Activated CD4-positive, alpha-beta T cell treated with anti-CD3 and anti-CD28 coated beads for 24 hours (primary cell): ENCODE measurements around the gene CYTH3.

Experiments
- DNase-seq, 2 donors: peaks; one replicate each; pipeline ENCODE4 v3.0.0-alpha.2; 2020; ENCODE audit warnings: low read depth in 2 of 2

CYTH3 gene

DNA sequence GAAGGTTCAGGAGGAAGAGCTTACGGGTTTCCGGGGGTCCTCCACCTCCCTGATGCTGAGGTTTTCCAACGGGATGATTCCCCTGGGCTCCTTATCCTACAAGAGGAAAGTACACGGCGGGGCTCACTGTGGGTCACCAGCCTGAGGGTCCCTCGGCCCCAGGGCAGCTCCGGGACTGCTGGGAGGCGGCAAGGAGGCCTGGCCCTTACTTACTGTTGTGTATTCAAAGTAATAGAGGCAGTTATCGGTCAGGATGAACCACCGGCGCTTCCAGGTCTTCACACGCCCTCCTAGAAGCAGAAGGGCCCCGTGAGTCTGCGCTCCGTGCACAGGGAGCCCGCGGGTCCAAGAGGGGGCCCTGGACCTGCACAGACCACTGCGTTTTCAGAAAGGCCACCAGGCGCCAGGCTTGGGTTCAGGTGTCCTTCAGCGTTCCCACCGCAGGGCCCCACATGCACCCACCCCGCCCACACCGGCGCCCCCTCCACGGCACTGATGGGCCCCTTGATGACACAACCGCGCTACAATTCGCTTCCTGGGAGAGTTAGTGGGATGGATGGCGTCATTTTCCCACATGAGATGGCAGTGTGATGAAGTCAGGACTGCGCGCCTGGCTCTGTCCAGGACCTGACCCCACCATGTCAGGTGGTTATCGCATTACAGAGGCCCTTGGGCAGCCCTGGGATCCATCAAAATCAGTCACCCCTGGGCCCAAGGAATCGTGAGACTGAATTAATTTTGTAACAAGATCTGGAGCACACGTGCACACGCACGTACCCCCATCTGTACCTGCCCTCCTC, 106.7 kb downstream of the CYTH3 start:
- DNase-seq = no peak

- no peak for DNase-seq
Observed at GRCh38 chr7:6165075-6165474, 107.3 kb downstream of the CYTH3 start.

GRCh38 chr7:6164491-6164890, 107.9 kb downstream of the CYTH3 start:
- DNase-seq = no peak

- no peak for DNase-seq
Observed at GRCh38 chr7:6164010-6164409, 108.4 kb downstream of the CYTH3 start.

DNA sequence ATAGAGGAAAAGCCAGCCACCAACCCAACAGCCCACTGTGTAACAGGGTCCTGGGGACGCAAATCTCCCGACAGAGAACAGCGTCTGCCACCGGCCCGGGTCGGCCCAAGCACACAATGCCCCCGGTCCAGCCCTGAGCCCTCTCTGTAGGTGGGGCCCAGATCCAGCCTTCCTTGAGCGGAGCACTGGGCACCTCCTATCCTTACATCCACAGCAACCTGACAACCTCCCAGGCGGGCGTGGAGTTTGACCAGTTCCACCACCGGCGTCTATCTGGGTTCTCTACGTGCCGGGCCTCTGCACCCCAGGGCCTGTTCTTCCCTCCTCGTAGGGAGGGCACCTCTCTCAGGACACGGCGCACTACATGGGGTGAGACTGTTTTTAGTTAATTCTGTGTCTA, 109.0 kb downstream of the CYTH3 start:
- no peak for DNase-seq

- no peak for DNase-seq
Observed at GRCh38 chr7:6162650-6163366, 109.6 kb downstream of the CYTH3 start.

DNA sequence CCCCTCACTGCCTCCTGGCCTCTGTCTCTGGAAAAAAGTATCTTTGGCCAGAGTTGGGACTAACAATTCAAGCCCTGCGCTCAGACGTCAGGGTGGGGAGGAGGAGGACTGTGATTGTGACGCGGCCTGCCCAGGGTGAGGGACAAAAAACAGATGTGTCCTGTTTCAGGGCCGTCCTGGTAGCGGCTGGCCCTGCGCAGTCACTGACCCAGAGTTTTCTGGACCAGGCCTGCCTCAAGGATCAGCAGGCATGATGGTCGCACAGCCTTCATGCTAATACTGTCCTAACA, 110.1 kb downstream of the CYTH3 start:
- no peak for DNase-seq

DNA sequence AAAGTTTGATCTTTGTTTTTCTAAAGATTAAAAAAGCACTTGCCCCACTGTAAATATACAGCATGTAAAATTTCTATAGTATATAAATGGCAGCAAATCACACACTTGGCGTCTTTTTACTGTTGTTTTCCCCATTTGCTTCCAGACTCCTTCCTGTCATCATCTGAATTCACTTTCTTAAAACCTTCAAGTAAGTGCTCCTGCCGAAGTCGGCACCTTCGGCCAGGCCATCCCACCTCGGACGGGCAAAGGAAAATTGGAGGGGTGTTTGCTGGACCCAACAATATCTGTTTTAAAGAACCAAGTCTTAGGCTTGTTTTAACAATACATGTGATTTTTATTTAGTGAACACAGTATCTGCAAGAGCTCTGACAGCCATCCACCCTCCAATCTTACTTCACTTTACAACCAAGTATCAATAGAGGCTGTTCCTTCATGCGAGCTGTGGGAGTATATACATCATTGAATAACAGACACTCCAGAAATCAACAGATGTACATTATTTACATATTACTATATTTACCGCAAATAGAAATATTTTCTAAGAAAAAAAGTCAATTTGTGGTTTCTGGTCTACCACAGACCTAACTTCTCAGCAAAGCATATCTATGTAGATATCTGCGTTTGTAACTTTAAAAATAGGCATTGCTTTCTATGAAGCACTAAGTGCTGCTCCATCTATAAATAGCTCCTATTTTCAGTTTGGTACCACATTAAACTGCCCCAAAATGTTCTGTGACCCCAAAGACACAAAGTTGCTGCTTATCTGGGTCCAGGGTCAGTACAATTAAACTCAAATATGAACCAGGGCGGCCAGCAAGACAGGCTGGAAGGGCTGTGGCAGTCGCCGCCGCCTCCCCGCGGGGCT, 110.7 kb downstream of the CYTH3 start:
- no peak for DNase-seq

- no peak for DNase-seq
Observed at GRCh38 chr7:6160191-6160623, 112.2 kb downstream of the CYTH3 start.

DNA sequence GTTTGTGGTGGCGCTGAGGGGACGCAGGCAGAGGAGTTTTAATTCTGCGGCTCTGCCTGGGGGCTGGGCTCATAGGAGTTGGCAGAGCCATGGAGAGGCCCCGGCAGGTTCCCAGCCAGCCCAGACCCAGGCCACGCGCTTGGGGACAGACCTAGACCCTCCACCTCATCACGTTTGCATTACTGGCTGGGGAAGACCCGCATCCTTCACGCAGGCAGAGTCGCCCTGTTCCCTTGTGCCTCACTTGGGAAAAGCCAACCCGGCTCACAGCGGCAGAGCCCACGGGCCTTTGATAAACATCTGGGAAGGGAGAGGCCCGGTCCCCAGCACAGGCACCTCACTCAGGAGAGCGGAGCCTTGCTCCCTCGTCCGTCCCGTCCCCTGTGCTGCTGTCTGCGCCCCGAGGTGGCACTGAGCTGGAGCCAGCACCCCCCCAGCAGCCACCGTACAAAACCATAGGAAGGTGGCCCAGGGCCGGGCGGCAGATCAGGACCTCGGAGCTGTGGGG, 112.8 kb downstream of the CYTH3 start:
- DNase-seq = no peak

DNA sequence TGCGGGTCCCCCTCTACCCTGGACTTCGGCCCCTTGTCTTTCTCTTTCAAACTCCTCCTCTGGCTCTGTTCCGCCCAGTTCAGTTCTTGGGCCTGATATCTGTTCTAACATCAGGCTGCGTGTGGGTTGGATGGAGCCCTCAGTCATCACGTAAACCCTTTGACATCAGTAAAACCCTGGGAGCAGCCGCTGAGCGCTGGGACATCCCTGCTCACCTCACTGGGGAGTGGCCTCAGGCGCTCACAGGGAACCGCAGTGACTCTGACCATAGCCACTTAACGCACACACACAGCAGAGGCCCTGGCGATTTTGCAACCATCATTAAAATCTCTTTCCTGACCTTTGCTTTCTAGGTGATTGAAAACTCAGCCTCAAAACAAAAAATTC, 113.3 kb downstream of the CYTH3 start:
- no peak for DNase-seq

DNA sequence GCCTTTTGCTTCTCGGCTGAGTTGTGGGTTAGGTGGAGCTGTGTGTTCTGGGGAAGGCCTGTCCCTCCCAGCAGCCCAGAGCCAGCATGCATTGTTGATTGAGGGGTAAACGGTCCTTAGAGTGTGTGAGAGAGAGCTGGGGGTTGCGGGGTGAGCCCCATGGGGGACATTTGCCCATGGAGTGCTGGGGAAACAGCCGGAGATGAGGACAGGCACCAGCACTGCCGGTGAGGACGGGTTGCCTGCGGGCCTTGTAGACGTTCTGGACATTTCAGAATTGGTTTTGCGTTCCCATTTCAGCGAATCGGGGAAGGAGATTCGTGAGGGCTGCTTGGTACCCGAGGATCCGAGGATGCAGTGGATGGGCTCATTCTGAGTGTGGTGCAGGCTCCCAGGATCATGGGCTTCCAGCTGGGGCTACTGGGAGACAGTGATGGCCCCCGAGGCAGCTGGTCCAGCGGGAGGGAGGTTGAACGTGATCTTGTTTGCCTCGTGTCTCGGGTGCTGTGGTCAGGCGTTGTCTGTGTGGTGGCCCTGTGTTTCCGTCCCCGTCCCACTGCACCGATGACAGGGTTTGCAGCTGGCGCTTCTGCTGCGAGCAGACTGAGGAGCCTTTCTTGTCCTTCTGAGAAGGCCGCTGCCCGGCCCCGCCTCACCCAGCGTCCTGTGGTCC, 113.9 kb downstream of the CYTH3 start:
- DNase-seq = no peak

DNA sequence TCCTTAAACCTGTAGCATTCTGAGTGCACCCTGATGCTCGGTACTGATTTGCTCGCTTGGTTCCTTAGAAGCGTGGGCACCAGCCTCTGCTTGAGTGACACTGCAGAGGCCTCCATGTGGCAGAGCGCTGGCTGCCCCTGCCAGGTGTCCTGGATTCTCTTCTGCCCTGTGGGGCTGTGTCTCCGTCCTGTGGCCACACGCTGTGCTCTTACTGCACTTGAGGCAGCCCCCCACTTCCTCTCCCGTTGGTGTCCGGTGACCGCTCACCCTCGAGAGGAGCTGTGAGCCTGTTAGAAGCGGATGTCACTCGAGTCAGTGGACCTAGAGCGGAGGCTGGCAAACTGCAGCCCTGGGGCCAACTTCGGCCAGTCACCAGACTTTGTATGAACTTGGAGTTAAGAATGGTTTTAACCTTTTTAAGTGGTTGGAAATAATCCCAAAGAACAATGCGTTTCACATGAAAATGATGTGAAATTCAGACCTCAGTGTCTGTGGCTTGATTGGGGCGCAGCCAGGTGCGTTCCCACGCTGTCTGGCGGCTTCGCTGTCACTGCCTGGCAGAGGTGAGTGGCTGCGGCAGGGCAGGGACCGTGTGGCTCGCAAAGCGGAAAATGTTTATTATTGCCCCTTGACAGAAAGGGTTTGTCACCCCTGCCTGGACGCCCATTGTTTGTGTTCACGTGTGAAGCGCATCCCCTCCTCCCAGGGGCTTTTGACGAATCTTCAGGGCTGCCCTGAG, 114.6 kb downstream of the CYTH3 start:
- no peak for DNase-seq

DNA sequence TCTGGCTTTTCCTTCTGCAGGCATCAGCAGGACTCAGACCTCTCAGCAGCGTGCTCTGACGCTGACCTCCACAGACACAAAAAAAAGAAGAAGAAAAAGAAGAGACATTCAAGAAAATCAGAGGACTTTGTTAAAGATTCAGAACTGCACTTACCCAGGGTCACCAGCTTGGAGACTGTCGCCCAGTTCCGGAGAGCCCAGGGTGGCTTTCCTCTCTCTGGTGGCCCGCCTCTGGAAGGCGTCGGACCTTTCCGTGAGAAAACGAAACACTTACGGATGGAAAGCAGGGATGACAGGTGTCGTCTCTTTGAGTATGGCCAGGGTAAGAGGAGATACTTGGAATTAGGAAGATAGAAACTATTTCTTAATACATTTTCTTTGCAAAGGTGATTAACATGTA, 115.7 kb downstream of the CYTH3 start:
- no peak for DNase-seq

GRCh38 chr7:6155596-6155995, 116.8 kb downstream of the CYTH3 start:
- DNase-seq = no peak

GRCh38 chr7:6154542-6155404, 117.7 kb downstream of the CYTH3 start:
- no peak for DNase-seq

DNA sequence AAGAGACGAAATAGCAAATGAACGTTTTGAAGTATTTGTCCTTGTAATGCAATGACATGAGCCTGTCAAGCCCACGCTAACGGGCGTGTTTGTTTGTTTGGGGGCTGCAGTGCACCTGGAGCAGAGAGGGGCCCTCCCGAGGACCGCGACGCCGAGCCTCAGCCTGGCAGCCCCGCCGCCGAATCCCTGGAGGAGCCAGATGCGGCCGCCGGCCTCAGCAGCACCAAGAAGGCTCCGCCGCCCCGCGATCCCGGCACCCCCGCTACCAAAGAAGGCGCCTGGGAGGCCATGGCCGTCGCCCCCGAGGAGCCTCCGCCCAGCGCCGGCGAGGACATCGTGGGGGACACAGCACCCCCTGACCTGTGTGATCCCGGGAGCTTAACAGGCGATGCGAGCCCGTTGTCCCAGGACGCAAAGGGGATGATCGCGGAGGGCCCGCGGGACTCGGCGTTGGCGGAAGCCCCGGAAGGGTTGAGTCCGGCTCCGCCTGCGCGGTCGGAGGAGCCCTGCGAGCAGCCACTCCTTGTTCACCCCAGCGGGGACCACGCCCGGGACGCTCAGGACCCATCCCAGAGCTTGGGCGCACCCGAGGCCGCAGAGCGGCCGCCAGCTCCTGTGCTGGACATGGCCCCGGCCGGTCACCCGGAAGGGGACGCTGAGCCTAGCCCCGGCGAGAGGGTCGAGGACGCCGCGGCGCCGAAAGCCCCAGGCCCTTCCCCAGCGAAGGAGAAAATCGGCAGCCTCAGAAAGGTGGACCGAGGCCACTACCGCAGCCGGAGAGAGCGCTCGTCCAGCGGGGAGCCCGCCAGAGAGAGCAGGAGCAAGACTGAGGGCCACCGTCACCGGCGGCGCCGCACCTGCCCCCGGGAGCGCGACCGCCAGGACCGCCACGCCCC, 118.5 kb downstream of the CYTH3 start:
- no peak for DNase-seq

DNA sequence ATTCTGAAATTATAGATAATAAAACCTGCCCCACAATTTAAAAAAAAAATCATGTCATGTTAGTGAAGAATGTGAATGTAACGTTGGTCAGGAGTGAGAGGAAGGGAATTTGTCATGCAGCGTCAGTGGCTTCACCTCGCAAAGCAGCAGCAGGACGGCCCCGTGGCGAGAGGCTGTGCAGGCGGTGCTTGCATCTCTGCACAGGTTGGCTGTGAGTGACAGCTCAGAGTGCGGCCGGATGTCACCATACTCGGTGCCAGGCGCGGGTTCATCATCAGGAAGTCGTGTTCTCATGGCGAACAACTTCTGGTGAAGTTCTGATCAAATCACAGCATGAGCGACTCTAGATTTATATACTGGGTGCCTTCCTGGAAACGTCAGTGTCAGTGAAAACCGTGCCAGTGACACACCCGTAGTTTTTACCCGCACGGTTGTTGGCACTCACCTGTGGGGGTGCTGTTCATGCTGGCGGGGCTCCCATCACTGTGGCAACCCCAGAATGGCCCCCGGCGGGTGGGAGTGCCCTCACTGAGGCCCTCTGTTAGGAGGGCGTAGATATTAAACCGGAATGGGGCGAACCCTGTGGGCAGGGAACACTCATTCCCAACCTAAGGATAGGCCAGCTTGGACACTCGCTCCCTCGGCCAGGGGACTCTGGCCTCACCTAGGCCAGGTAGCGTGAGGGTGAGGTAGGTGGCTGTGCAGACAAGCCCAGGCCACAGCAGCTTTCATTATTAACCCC, 120.3 kb downstream of the CYTH3 start:
- no peak for DNase-seq
